ENCODE measurements around the gene CDT1. TPM values are rescaled to one million over a fixed set of nuclear protein-coding genes. Genes with fewer than 3 reads are reported as not detected.

The CDT1 gene
- total RNA-seq, 1 donor from 2014 or later, result 21.6 TPM

- no peak for ATAC-seq
Measured at GRCh38 chr16:88839745-88840599, 36.4 kb downstream of the CDT1 start.

GRCh38 chr16:88840600-88841215 is 37.1 kb downstream of the CDT1 start:
- no peak for ATAC-seq

GRCh38 chr16:88841521-88842307 is 38.1 kb downstream of the CDT1 start:
- no peak for ATAC-seq

- ATAC-seq, result no peak
Measured at GRCh38 chr16:88842308-88842756, 38.7 kb downstream of the CDT1 start.

DNA sequence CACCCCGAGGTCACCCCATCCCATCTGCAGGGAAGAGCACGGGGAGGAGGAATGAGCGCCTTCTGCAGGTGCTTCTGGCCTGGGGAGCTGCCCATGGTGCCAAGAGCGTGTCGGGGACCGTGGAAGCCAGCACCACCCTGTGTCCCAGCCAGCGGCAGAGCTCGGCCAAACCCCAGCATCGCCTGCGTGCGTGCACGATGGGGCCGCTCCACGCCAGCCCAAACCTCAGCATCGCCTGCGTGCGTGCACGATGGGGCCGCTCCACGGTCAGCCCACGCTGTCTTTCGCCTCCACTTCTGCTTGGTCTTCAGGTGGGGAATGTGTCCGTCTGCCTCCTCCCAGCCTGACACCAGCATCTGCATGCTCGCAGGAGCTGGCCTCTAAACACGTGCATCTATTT is 39.2 kb downstream of the CDT1 start:
- no peak for ATAC-seq

- no peak for ATAC-seq
Measured at GRCh38 chr16:88843256-88843655, 39.7 kb downstream of the CDT1 start.

- ATAC-seq, result no peak
Measured at GRCh38 chr16:88844419-88845036, 40.9 kb downstream of the CDT1 start.

DNA sequence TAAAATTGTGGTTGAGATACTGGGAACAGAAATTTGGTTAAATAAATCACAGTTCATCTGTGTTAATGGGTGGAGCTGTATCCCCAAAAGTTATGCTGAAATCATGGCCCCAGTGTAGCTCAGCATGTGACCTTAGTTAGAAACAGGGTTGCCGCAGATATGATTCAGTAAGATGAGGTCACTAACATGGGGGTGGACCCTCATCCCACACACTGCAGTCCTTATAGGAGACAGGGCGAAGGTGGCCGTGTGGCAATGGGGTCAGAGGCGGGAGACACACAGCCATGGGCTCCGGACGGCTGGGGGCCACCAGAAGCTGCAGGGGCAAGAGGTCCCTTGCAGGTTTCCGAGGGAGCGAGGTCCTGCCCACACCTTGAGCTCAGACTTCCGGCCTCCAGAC is 42.5 kb downstream of the CDT1 start:
- ATAC-seq, result no peak

- ATAC-seq, result no peak
Measured at GRCh38 chr16:88847654-88848053, 44.1 kb downstream of the CDT1 start.

DNA sequence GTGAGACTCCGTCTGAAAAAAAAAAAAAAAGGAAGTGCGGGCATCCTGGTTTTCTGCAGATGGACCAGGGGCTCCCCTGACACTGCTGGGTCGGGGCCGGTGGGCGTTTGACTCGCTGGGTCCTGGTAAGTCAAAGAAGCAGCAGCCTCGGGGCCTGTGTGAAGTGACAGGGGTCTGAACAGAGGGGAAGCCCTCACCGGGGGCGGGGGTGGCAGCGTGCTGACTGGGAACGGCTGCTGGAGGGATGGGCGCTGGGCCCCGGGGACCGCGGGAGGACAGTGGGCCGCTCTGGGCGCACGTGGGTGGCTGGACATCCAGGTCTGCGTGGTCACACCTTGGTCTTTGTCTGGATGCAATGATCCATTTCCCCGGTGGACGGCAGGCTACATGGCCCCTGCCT is 45.0 kb downstream of the CDT1 start:
- ATAC-seq, result no peak

DNA sequence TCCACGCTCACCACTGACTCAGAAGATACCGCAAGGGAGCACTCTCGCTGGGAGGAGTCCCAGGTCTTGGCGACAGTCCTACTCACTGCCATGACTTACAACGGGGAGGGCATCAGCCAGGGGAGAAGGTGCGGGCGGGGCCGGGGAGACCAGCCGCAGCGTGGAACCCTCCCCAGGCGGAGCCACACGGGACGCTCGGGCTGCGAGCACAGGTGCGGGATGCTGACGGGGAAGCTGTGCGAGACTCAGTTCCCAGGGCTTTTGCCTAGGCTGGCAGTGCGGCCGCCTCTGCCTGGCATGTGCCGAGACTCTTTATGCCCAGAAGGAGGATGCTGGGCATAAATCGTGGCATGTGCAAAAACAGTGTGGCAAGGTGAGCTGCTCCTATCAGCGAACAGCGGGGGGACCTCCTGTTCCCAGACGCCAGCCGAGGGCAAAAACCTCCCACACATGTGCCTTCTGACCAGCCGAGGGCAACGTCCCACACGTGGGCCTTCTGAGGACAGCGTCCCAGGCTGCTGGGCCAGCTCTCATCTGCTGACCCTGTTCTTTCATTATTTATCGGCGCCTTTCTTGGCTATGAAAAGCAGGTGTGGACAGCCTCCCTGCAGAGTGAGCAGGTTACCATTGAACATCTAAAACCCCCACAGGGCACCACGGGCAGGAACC is 47.1 kb downstream of the CDT1 start:
- ATAC-seq, result no peak

DNA sequence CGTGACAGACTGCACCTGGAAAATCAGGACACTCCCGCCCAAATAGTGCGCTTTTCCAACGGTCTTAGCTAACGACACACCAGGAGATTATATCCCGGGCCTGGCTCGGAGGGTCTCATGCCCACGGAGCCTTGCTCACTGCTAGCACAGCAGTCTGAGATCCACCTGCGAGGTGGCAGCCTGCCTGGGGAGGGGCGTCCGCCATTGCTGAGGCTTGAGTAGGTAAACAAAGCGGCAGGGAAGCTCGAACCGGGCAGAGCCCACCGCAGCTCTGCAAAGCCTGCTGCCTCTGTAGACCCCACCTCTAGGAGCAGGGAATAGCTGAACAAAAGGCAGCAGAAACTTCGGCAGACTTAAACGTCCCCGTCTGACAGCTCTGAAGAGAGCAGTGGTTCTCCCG is 48.0 kb downstream of the CDT1 start:
- ATAC-seq, result no peak

DNA sequence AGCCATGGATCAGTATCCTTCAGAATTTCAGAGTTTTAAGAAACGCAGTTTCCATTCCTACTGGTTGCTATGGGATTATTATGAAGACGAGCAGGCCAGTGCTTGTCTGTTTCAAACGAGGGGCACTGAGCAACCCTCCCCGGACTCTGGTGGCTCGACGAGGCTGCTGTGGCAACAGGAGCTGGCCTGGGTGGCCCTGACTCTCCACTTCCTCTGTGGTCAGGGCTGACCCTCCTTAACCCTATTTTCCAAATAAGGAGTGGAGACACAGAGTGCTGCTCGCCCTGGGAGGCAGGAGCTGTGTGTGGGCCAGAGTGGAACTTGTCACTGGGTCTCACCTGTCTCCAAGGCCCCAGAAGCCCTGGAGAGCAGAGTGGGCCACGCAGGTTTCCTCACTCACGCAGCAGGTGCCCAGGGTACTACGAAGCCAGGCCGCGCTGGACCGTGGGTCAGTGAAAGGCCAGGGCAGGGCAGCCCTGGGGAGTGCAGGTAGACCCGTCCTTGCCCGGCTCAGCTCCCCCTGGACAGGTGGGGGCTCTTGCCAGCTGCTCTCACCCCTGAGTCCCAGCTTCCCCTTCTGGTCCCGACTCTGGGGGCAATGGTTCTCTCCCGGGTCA is 49.8 kb downstream of the CDT1 start:
- ATAC-seq, result no peak

GRCh38 chr16:88854306-88855111 is 50.9 kb downstream of the CDT1 start:
- ATAC-seq, result no peak

DNA sequence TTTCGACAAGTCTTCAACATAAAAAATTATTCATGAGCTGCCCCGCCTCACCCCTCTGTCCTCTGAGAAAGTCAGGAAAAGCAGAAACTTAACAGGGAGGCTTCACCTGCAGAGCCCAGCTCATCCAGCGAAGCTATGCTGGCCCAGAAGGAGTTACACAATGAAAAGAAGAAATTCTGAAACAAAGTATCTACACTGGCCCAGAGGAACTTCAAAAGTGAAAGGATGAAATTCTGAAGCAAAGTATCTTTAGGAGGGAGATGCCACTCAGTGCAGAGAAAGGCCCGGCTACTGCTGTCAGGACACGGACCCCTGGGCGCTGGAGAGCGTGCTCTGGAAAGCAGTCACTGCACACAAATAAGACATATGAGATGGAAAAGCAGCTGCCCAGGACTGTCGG is 51.6 kb downstream of the CDT1 start:
- no peak for ATAC-seq

- no peak for ATAC-seq
Measured at GRCh38 chr16:88855736-88856121, 52.1 kb downstream of the CDT1 start.

DNA sequence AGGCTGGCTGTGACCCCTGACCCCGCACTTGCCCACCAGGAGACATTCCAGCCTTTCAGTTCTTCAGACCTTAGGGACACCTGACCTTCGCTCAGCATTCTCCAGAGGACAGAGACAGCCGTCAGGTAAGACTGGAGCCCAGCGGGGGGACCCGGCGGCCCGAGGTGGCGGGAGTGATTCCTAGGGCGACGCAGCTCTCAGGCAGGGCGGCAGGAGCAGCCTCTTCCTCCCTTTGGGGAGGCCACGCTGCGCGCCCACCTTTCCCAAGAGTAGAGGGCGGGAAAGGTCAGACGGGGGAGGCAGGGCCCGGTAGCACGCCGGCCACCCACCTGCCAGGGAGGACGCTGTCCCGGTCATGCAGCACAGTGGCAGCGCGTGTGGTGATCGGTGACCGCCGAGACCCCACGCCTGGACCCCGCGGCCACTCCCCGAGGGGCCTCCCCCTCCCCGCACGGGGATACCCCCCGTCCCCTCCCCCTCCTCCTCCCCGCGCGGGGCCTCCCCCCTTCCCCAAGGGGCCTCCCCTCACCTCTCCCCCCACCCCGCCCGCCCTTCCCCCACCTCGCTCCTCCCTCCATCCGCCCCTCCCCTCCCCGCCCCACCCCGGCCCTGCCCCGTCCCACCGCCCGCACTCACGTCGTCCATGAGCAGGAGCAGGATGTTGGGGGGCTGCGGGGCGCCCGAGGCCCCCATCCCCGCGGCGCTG is 52.7 kb downstream of the CDT1 start:
- peak; percentile 52 for ATAC-seq

DNA sequence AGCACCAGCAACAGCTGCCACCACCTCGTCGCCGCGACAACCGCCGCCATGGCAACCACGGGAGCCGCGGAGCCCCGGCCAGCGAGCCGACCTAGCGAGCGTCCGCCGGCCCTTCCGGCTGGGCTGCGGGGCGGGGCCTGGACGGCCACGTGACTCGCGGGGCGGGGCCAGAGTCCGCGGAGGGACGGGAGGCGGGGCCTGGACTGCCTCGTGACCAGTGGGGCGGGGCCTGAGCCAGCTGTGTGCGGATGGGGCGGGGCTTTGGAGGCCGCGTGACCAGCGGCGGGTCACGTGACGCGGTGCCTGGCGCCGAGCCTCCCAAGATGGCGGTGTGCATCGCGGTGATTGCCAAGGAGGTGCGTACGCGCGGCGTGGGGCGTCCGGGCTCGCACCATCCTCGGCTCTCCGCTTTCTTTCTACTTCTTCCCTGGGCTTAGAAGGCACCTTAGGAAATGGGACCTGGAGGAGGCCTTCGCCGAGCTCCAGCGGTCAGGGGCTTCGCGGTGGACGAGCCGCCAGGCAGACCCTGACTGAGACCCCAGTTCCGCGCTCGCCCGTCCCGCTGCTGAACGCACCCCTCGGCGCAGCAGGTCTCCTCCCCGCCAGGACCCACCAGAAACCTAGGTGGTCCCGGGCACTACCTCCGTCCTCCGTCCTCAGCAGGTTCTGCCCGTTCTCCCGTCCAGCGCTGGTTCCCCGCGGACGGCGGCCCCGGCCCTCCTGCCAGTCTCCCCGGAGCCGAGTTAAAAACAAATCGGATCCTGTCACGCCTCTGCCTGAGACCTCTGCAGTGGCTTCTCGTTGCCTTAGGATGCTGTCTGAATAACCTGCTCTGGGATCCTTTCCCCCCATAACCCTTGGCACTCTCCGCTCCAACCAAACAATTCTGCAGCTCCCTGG is 53.5 kb downstream of the CDT1 start, which contains the start of the genes GALNS and TRAPPC2L:
TSS of gene GALNS (minus strand) at position 120 of the 900 bp plus-strand sequence. CDS start at position 50, 70 bp downstream.
TSS of gene TRAPPC2L (plus strand) at position 300 of the 900 bp plus-strand sequence. CDS start at position 324, 24 bp downstream.
- ATAC-seq, result peak; percentile 98

Data from esophagus mucosa (tissue), 1 donor.